Esophagus mucosa (tissue), 1 donor: Measurements from ENCODE around the gene M6PR. TPM values are rescaled to one million over a fixed set of nuclear protein-coding genes. Genes with fewer than 3 reads are reported as not detected.

Experiments used
- ATAC-seq: fragments of 200-7000 bp; cut with Tn5 transposase; one replicate; pipeline ENCODE4 v1.9.1; 2020
- total RNA-seq: library from RNA; stranded (reverse); gene quantifications from one replicate; pipeline ENCODE4 v1.2.4, GENCODE V29; 2023
- donor health status: DM: yes; HTN: yes; CAD: no.

The M6PR gene
- total RNA-seq, result 82.1 TPM

DNA sequence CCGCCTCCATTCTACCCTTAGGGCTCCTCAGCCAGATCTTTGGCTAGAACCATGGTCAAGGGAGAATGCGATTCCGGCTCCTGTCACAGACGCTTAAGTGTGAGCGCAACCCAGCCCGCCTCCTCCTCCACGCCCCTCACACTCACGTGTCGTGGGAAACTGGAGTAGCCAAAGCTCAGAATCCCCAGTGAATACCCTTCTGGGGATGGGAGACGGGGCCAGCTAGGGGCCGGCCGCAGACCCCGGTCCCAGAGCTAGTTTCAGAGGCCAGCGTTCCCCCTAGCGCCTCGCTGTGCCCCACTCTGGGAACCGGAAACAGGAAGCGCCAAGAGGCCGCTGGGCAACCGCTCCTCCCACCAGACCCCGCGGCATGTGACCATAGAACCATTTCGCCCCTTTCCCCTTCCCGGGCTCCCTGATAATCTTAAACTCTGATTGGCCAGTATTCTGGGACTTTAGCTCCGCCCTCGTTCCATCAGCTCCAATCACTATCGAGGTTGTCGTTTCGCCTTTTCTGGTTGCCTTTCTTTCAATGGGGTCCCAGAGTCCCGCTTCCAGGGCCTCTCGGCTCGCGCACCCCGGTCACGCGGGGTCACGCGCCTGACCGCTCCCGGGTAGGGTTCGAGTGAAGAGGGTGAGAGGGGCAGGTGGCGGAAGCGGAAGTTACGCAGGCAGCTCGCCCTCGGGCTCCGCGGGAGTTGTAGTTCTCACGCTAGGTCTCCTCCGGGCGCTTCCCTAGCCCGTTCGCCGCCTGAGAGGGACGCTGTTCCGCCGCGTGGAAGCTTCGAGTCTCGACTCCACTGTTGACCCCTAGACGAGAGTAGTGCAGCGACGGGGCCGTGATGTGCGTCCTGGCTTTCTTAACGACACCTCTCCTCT is at the start of gene M6PR:
Gene M6PR, minus strand, starts transcription at position 304 of the 879 bp plus-strand sequence. CDS start 3,241 bp downstream, outside the sequence.
- peak; percentile 95 for ATAC-seq

DNA sequence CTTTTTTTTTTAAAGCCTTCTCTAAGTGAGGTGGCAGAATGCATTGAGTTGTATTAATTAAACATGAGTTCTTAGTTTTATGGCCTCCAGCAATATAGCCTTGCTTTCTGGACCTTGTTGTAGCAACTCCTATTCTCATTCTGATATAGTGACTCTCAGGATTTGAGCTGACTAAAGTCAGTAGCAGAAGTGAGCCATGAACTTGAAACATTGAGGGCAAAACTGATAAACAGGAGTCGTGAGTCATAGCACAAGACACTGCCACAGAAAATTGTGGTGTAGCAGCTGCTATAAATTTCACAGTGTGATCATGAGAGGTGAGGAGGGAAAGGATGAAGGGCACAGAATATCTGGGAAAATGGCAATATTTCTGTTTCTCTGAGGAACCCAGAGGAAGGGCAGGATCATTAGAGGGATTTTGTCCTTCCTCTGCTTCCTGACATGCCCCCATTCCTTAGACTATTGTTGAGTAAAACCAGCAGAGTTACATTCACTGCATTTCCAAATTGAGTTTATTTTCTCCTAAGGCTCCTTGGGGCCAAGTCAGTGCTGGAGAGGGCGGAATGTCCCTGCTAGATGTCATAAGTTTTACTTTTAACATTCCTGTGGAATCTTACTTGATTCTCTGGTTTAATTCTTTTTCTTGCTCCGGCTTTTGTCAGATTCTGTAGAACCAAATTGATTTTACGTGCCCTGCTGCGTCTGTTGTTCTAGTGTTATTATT is 47.4 kb upstream of the M6PR start:
- no peak for ATAC-seq

DNA sequence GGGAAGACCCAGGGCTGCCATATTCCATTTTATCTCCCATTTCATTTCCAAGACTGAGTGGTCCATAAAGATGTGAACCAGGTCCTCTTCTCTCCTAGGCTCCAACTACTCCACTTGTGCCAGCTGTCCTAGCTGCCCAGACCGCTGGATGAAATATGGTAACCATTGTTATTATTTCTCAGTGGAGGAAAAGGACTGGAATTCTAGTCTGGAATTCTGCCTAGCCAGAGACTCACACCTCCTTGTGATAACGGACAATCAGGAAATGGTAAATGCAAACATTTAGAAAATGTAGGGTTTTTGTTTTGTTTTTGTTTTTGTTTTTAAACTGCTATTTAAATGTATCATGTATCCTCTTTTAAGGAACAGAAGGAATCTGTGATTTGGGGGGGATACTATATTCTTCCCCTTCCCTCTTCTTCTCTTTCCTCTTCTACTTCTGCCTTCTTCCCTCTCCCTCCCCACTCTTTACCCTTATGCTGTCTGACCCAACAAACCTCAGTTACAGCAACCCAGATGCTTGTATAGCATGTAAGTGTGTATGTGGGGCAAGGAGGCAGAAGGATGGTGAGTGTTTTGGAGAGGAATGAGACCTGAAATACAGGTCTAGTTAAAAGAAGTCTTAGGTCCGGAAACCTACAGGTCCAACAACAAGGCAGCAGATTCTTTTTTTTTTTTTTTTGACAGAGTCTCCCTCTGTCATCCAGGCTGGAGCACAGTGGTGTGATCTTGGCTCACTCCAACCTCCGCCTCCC is 45.8 kb upstream of the M6PR start:
- ATAC-seq, result no peak

DNA sequence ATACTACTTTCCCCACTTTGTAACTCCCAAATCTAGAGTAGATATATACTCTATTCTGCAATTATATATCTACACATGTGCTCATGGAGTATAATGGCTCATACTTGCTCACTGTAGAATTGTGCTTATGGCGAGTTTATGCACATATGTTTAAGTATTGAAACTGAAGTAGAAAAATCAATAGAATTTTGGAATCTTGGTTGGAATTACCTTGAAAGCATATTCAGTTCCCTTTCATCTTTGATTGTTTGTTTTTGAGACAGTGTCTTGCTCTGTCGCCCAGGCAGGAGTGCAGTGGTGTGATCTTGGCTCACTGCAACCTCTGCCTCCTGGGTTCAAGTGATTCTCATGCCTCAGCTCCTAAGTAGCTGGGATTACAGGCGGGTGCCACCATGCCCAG is 44.4 kb upstream of the M6PR start:
- ATAC-seq, result no peak

DNA sequence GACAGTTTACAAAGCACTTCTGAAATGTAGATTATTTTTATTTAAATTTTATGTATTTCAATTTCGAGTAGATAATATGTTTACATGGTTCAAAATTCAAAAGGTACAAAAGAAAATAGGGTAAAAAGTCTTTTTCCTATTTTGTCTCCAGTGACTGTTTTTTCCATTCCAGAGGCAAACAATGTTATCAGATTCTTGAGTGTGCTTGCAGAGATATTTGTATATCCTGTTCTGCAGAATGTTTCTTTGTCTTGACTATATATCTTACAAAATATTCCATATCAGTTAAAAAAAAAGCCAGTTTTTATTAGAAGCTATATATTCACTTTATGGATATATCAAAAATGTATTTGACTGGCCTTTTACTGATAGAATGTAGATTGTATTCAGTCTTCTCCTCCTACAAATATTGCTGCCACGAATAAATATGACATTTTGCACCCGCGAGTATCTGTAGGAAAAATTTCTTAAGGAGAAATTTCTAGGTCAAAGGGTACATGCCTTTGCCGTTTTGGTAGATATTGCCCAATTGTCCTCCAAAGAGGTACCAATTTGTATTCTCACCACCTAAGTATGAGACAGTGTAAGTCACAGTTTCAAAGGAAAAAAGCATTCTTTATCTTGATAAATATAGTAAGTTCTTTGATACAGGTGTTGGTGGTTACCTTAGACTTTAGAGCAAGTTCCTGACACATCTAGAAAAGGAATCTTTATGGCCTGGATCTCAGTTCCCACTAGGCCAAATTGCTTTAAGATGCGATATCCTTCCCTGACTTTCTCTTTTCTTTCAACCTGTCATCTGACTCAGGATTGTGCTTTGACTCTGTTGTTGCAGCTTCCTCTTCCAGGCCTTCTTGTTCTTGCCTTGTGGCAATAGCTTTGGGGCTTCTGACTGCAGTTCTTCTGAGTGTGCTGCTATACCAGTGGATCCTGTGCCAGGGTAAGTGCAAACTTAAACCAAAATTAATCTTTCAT is 42.2 kb upstream of the M6PR start:
- ATAC-seq, result no peak

DNA sequence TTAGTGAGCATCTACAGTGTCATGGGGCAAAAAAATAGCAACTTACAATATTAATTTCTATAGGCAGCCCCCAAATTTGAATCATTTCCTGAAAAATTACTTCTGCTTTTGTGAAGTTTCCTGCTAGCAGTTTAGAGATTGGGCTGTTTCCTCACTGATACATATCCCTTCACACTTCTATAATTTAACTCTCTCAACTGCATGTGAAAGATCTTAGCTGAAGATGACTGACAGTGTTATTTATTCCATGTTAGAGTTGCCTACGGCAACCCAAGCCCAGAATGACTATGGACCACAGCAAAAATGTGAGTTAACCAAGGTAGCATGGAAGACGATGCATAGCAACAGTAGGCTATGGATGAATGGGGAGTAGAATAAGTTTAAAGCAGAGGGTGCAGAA is 40.0 kb upstream of the M6PR start, which contains the start of gene KLRG1:
Gene KLRG1, plus strand, starts transcription at position 134 of the 400 bp plus-strand sequence. Its CDS starts 90 bp downstream, at position 224.
- no peak for ATAC-seq

DNA sequence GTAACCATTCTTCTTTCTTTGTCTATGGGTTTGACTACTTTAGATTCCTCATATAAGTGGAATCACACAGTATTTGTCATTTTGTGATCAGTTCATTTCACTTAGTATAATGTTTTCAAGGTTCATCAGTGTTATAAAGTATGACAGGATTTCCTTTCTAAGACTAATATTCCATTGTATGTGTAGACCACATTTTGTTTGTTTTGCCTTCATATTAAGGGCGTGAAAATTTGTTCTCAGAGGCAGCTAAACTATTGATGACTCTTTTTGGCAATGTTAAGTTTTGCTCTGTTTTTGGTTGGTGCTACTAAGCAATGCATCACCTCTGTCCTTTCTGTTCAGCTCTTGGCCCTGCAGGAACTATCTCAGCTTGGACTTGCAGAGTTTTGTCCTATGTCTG is 38.2 kb upstream of the M6PR start:
- ATAC-seq, result peak; percentile 23

DNA sequence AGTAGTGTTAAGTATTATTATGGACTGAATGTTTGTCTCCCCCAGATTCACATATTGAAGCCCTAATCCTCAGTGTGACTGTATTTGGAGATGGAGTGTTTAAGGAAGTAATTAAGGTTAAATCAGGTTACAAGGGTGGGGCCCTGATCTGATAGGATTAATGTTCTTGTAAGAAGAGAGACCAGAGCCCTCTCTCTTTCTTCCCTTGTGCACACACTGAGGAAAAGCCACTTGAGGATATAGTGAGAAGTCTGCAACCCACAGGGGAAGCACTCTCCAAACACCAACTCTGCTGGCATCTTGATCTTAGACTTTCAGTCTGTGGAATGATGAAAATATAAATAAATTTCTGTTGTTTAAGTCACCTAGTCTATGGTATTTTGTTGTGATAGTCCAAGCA is 37.7 kb upstream of the M6PR start:
- ATAC-seq, result no peak

DNA sequence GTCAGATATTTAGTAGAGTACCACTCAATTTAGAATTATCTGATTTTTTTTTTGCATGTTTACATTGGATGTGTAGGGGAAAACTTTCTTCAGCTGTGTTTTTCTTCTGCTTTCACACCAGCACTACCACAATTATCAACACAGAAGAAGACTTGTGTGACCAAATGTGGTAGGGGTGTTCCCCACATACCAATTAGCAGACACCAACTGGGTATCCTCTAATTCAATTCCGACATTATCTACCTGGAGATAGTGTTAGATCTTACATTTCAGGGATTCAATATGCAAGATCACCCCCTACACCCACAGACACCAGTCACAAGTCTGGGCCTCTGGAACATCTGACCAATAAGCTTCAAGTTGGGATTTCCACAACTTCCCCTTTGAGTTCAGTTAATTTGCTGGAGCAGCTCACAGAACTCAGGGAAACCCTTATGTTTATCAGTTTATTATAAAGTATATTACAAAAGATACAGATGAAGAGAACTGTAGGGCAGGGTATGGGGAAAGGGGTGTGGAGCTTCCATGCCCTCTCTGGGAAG is 35.8 kb upstream of the M6PR start:
- no peak for ATAC-seq

DNA sequence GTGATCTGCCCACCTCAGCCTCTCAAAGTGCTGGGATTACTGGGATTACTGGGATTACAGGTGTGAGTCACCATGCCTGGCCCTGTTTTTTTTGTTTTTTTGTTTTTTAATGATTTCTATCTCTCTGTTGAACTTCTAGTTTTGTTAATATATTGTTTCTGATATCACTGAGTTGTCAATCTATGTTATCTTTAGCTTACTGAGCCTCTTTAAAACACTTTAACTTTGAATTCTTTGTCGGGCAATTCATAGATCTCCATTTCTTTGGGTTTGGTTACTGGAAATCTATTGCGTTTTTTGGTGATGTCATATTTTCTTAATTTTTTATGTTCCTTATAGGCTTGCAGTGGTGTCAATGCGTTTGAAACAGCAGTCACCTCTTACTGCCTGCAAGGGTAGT is 30.7 kb upstream of the M6PR start:
- ATAC-seq, result no peak

DNA sequence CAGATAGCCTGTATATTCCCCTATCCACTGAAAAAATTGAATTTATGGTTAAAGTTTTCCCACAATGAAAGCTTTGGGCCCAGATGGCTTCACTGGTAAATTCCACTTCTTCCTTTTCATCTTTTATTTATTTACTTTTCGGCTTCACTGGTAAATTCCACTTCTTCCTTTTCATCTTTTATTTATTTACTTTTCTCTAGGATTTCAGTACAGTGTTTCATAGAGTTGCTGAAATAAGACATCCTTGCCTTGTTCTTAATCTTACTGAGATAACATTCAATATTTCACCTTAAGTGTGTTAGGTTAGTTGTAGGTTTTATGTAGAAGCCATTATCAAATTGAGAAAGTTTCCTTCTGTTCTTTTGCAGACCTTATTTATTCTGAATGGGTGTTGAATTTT is 21.0 kb upstream of the M6PR start:
- ATAC-seq, result no peak

DNA sequence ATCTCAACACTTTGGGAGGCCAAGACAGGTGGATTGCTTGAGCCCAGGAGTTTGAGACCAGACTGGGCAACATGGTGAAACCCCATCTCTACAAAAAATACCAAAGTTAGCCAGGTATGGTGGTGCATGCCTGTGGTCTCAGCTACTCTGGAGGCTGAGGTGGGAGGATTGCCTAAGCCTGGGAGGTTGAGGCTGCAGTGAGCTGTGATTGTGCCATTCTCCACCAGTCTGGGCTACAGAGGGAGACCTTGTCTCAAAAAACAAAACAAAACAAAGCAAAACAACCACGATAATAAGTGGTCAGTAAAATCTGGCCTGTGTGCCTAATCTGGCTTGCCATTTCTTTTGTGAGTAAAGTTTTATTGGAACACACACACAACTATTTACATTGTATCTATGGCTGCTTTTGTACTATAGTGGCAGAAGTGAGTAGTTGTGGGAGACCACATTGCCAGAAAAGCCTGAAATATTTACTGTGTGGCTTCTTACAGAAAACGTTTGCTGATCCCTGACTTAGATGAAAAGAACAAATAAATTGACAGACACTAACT is 20.5 kb upstream of the M6PR start:
- ATAC-seq, result no peak

DNA sequence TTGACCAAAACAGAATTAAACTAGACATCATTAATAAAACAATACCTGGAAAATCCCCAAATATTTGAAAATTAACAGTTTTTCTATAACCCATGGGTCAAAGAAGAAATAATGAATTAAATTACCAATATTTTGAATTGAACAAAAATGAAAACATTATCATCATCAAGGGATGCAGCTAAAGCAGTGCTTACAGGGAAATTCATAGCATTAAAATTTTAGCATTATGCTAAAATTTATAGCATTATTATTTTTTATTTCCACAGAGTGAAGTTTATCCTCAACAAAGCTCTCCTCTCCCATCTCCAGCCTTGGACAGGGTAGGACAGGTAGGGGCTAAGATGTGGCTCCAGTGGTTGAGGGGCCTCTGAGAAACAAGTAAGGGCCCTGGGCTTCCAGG is 19.3 kb upstream of the M6PR start:
- no peak for ATAC-seq

DNA sequence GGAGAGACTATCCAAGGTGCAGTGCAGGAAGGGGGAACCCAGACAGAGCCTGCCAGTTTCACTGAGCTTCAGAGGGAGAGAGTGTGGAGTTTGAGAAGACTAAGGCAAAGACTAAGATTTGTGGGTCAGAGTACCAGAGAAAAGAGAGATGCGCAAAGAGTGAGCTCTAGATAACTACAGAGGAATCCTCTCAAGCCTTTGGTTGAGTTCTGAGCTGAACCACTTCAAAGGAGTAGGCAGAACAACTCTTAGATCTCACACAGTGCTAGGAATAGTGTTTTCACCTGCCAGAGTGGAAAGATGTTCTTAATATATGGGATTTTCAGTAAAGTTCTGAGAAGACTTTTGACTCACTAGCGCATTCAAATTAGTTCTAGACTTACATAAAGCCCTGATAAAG is 10.7 kb upstream of the M6PR start:
- ATAC-seq, result no peak

DNA sequence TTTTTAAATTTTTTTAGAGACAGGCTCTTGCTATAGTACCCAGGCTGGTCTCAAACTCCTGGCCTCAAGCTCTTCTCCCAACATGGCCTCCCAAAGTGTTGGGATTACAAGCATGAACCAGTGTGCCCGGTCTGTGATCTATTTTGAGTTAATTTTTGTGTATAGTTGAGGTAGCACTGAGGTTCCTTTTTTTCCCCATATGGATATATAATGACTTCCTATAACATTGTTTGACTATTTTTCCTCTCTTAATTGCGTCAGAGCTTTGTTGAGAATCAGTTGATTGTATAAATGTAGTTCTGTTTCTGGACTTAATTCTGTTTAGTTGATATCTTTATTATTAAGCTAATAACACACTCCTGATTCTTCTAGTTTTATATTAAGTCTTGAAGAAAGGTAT is 8.6 kb upstream of the M6PR start:
- no peak for ATAC-seq

DNA sequence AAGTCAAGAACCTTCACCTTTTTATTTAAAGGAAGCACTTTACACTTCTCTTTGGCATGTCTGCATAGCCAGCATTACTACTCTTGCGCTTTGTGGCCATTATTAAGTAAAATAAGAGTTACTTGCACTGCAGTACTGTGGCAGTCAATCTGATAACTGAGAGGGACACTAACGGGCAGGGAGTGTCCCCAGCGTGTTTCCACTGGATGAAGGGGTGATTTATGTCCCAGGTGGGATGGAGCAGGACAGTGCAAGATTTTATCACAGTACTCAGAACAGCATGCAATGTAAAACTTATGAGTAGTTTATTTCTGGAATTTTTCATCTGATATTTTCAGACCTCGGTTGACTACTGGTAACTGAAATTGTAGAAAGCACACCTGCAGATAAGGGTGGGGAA is 8.1 kb upstream of the M6PR start:
- ATAC-seq, result no peak

DNA sequence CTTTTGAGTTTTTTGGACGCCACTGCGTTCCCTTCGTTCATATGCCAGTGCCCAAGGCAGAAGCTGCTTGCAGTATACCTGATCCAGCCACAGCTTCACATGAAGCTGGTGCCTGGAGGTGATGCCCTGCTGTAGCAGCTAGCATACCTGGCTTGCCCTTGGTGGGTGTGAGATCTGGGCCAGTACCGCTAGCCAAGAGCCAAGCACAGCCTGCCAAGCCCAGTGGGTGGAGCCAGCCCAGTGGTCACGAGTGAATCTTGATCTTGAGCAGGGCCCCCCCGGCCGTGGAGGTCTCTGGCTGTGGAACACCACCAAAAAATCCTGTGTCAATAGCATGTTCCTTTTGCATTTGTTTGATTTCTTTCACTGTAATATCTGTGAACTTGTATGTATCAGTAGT is 7.3 kb upstream of the M6PR start:
- ATAC-seq, result no peak

DNA sequence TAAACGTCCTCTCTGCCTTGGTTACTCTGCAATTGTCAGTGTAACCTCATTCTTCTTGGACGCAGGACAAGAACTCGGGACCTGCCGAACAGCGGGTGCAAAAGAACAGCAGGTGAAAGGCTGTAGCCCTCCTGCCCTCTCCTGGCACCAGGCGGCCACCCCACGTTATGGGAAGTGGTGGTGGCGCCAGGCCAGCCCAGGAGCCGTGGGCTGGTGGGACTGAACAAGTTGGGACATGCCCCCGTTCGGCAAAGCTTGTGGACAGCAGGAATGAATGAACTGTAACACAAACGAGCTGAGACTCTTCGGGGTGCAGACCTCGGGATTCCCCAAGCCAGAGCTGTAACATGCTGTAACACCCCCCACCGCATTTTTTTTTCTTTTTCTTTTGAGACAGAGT is 6.6 kb upstream of the M6PR start:
- ATAC-seq, result no peak

DNA sequence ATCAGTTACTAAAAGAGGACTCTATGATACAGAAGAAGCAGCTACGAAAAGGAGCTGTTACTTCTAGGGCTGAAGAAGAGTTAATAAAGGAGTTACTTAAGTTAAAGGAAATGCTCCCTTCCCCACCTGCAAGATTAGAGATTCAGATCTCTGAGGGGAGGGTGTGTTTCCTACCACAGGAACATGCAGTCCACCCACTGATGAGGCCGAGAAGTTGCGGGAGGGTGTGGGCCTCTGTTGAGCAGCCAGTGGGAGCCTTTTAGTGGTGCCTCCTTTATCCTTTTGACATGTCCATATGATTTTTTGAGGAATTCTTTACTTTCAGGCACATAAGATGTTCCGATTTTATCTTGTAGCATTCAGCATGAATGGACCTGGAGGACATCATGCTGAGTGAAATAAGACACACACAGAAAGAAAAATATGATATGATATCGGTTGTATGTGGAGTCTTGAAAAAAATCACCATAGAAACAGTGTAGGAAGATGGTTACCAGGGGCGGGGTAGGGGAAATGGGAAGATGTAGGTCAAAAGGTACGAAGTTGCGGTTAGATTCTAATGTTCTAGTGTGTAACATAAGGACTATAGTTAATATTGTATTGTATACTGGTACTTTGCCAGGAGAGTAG is 4.4 kb upstream of the M6PR start:
- ATAC-seq, result no peak

DNA sequence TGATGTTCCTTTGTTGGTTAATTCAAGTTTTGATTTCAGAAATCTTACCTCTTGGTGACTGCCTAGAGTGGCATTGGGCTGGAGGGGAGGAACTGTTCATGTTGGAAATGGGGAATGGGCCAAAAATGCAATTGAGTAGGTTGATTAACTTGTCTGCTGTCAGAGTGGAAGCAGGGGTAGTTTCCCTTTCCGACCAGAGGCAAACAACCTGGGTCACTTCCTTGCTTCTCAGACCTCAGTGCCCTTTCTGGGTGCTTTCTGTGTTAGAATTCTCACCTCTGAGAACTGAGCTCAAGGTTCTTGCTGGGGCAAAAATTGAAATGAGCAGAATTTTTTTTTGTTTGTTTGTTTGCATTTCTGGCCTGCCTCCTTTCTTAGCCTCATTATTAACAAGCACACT is 2.3 kb upstream of the M6PR start:
- ATAC-seq, result no peak
